Hepatocyte (in vitro differentiated cells): Measurements from ENCODE around the gene ASTN2.

Experiments
- CTCF ChIP-seq: fragments of 200-600 bp; sonication (generic); IDR thresholded peaks from 2 replicates; pipeline ENCODE4 v1.5.1; 2016; ENCODE audit warnings: antibody characterized with exemption, mild to moderate bottlenecking; ENCODE audit not compliant: poor library complexity
- EZH2 ChIP-seq: fragments of 200-600 bp; sonication (generic); IDR thresholded peaks from 2 replicates; pipeline ENCODE4 v1.6.1; 2016; ENCODE audit warnings: antibody characterized with exemption, mild to moderate bottlenecking, borderline replicate concordance

- TF ChIP-seq CTCF (no peak), EZH2 (no peak)
Measured at GRCh38 chr9:116558818-116559540, 855.9 kb downstream of the ASTN2 start.
